Dendritic cell treated with granulocyte-macrophage colony-stimulating factor and Interleukin-4, amounts not matched to agents 40 ng/mL and 50 ng/mL, for 4 days (primary cell): Measurements from ENCODE around the gene DCC.

Experiments used
- H3K27ac Mint-ChIP-seq: one replicate; pipeline ENCODE4 v1.8.0; 2022; ENCODE audit warnings: mild to moderate bottlenecking, mixed read lengths
- H3K27me3 Mint-ChIP-seq: one replicate; pipeline ENCODE4 v1.8.0; 2022; ENCODE audit warnings: mild to moderate bottlenecking, mixed read lengths
- H3K36me3 Mint-ChIP-seq: one replicate; pipeline ENCODE4 v1.8.0; 2022; ENCODE audit warnings: low read depth, mixed read lengths
- H3K4me1 Mint-ChIP-seq: one replicate; pipeline ENCODE4 v1.8.0; 2022; ENCODE audit warnings: low read depth, mixed read lengths
- H3K4me3 Mint-ChIP-seq: one replicate; pipeline ENCODE4 v1.8.0; 2022; ENCODE audit warnings: mild to moderate bottlenecking, moderate library complexity, mixed read lengths
- H3K9me3 Mint-ChIP-seq: one replicate; pipeline ENCODE4 v1.8.0; 2022; ENCODE audit warnings: mixed read lengths
- intact Hi-C: fragments of 100-400 bp; cut with micrococcal nuclease; formaldehyde crosslinking; loops from one replicate; pipeline ENCODE4 v1.15.0; 2022

Gene DCC

DNA sequence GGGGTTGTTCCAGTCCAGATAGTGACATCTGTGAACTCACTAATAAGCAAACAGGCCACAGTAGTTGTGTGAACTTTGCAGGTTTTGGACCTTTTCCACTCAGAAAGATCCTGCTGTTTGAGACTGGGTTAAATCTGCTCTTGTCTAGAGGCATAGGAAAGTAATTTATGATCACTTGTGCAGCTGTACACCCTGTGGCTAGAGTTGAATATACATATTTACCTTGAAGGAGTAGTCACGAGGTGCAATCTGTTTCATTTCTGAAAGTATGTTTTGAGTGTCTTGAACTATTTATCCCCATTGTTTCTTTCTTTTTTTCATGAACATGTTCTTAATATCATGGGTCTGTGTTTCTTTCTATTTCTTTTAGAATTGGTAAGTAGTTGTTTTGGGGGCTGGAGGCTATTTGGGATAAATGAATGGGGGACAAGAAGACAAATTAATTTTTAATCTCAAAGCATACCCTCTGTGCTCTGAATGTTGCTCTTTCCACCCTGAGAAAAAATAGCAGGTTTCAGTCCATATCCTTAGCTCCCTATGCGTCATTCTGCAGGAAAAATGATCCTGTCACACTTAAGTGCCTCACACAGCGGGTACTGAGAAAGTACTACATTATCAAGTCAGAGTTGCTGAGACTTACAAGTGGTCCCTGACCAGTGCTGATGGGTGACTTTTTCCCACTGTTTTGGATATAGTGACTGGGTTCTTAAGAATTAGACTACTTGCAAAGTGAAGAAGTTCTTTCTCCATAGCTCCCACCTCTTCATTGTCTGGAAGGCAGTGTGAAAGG lies 28.2 kb downstream of the DCC start:
- Mint-ChIP-seq H3K27ac (no peak overlapping the region), H3K27me3 (no peaks in the 10 kb centered on the region), H3K36me3 (no peaks in the 10 kb centered on the region), H3K4me1 (no peaks in the 10 kb centered on the region), H3K4me3 (no peak overlapping the region), H3K9me3 (no peaks in the 10 kb centered on the region)
- intact Hi-C loops = no loop called here

DNA sequence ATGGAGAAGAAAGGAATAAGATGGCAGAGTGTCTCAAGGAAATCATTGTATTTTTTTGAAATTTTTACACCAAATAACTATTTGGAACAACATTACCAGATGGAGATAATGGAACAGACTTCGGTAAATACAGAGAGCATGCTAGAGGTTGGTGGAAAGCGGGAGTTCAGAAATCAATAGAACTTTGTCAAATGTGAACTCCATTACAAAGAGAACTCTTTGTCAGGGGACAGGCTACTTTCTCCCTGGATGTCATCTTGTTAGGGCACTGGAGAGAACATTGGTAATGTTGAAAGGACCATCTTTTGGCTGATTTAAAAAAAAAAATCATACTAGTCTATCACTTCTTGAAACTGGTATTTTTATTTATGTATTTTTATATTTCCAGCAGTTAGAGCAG lies 30.8 kb downstream of the DCC start:
- Mint-ChIP-seq H3K27me3 (no peaks in the 10 kb centered on the region), H3K4me3 (no peak overlapping the region), H3K9me3 (no peaks in the 10 kb centered on the region), H3K4me1 (no peaks in the 10 kb centered on the region), H3K27ac (no peak overlapping the region), H3K36me3 (no peaks in the 10 kb centered on the region)
- intact Hi-C loops = no loop called here

DNA sequence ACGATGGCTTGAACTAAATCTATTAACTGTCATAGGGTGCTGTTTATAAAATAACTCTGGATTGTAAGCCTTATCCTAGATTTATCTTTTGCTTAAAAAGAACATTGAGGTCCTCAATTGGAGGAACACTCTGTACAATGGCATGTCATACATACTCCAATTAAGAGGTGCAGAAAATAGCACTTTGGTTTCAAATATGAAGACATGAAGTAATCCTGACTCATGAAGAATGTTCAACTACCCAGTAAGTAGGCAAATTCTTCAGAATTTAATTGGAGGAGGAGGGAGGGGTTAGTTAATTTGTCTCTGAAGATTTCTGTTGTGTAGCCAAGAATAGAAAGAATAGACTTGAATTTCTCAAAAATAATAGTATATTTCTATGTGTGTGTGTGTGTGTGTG lies 36.1 kb downstream of the DCC start:
- intact Hi-C loops = no loop called here
- no peaks in the 10 kb centered on the region for H3K4me1 Mint-ChIP-seq
- no peak overlapping the region for H3K4me3 Mint-ChIP-seq
- no peaks in the 10 kb centered on the region for H3K36me3 Mint-ChIP-seq
- no peaks in the 10 kb centered on the region for H3K27me3 Mint-ChIP-seq
- H3K9me3 Mint-ChIP-seq = no peaks in the 10 kb centered on the region
- no peak overlapping the region for H3K27ac Mint-ChIP-seq

DNA sequence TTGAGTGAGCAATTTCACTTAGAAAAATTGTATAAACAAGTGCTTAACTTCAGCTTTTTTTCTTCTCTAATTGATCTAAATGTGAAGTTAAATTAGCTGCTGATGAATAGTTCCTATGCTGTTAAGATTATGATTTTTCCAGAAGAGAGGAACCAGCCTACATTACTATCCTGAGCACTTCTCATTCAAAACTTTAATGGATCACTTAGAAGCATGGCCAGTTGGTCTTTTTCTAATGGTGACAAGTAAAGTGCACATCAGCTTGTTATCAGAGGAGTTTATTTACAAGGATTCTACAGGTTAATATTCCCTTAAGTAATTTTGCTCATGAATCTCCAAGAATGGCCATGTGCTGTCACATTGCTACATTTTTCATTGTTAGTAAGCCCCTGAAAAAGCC lies 37.1 kb downstream of the DCC start:
- no peak overlapping the region for H3K4me3 Mint-ChIP-seq
- H3K36me3 Mint-ChIP-seq = no peaks in the 10 kb centered on the region
- no peaks in the 10 kb centered on the region for H3K4me1 Mint-ChIP-seq
- intact Hi-C loops = no loop called here
- H3K27me3 Mint-ChIP-seq = no peaks in the 10 kb centered on the region
- no peaks in the 10 kb centered on the region for H3K9me3 Mint-ChIP-seq
- H3K27ac Mint-ChIP-seq = no peak overlapping the region

DNA sequence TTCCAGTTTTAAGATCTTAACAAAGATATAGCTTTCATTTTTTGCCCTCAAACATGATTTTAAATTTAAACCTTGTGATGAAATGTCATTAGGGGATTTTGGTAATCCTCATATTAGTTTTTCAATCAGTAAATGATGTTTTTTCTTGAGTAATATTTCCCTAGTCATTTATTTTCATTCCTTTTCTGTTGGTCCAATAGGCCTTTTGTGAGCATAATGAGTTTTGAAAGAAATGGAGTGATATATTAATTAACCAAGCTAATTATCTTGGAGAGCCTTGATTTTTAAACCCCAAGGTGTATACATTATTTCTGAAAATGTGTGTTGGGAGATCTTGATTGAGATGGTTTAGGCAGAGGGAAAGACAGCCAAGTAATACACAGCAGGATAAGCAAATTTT lies 46.3 kb downstream of the DCC start:
- no peaks in the 10 kb centered on the region for H3K27me3 Mint-ChIP-seq
- no peak overlapping the region for H3K4me3 Mint-ChIP-seq
- H3K27ac Mint-ChIP-seq = no peak overlapping the region
- no peaks in the 10 kb centered on the region for H3K9me3 Mint-ChIP-seq
- no peaks in the 10 kb centered on the region for H3K36me3 Mint-ChIP-seq
- intact Hi-C loops = no loop called here
- H3K4me1 Mint-ChIP-seq = no peaks in the 10 kb centered on the region

DNA sequence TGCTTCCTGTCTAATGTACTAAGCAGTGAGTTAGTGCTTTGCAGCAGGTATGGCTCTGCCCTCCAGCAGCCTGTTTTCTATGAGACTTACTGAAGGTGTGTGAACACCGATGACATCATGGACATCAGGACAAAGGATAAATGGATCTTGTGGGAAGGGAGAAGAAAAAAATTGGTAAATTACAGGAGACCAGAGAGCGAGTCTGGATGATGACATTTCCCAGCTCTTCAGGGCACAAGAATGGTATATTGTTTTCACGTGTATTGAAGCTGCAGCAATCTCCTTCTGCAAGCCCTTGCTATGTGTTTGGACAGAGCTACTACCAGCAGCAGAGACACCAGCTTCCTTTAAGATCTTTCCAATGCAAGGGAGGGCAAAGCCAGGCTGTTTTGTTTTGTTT lies 47.2 kb downstream of the DCC start:
- Mint-ChIP-seq H3K4me3 (no peak overlapping the region), H3K36me3 (no peaks in the 10 kb centered on the region), H3K4me1 (no peaks in the 10 kb centered on the region), H3K27ac (no peak overlapping the region), H3K27me3 (no peaks in the 10 kb centered on the region), H3K9me3 (no peaks in the 10 kb centered on the region)
- intact Hi-C loops = no loop called here

DNA sequence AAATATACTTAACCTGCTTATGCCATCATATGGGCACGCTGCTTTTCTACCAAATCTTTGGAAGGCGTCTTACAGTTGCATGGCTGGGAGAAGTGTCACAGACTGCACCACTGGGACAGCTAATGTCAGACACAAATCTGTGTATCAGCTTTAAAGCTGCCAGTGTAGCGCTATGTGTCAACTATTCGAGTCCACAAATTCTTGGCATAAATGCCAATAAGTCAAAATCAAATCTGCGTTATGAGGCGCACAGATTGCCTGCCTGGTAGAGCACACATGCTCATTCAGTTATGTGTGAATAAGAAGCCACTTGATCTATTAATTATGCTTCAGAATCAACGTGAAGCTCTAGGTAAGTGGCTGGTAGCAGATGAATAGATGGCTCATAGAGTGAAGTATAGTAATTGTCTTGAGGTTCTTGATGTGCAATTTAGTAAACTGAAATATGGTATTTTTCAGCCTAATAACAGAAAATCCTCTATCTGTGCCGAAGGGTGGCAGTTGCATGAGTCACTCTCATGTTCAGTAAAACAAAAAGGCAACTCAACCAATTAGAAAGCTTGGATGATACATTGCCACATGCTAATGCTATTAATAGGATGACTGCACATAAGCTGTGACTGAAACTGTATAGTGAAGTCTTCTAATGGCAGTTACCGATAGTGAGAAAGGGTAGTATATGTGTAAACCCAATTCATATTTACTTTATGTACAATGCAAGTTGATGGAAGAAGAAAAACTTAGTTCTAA lies 52.0 kb downstream of the DCC start:
- no peaks in the 10 kb centered on the region for H3K36me3 Mint-ChIP-seq
- H3K27me3 Mint-ChIP-seq = no peaks in the 10 kb centered on the region
- no peak overlapping the region for H3K4me3 Mint-ChIP-seq
- intact Hi-C loops = no loop called here
- no peaks in the 10 kb centered on the region for H3K4me1 Mint-ChIP-seq
- H3K9me3 Mint-ChIP-seq = no peaks in the 10 kb centered on the region
- no peak overlapping the region for H3K27ac Mint-ChIP-seq

DNA sequence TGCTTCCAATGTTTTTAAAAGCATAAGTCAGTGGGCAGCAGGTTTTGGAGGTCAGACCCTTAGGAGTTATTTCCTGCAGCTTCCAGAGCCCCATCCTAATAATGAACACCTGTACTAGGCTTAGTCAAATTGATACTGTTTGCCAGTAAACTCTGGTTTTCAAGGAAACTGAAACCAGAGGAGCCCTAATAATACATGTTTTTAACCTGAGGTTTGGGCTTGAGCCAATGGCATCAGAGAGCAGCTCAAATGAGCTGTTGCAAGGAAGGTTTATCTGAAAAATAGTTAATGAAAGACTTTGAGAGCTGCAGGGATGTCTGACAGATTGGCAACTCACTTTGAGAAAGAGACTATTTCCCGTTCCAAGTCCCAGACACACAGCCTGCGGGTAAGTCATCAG lies 54.6 kb downstream of the DCC start:
- Mint-ChIP-seq H3K27ac (no peak overlapping the region), H3K4me1 (no peaks in the 10 kb centered on the region), H3K4me3 (no peak overlapping the region), H3K36me3 (no peaks in the 10 kb centered on the region), H3K27me3 (no peaks in the 10 kb centered on the region), H3K9me3 (no peaks in the 10 kb centered on the region)
- intact Hi-C loops = no loop called here

DNA sequence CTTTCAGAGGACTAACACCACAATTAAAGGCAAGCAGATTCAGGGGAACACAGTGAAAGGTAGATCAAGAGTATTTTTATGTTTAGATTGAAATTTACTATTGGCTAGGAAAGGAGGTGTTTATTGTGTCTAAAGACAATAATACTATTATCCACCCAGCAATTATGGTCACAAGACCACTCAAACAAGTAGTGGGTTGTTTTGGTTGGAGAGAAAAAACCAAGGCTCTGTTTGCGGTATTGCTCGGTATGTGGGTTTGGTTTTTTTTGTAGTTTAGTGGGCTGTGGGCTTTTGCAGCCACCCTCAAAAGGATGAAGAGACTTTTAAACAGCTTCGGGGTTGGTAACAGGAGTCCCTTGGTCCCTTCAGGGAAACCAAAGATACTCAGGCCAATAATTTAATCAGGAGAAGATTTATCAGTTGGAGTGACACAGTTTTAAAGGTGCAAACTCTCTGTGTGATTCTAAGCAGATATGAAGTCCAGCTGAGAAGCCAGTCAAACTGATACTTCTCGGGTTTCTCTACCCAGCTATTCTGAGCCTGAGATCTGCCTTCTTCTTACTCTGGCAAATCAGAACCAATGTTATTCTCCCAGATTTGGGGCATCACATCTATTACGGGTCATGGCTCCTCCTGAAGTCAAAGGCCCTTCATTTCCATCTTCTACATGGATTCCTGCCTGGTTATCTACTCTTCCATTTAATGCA lies 55.3 kb downstream of the DCC start:
- H3K9me3 Mint-ChIP-seq = no peaks in the 10 kb centered on the region
- no peaks in the 10 kb centered on the region for H3K27me3 Mint-ChIP-seq
- H3K4me3 Mint-ChIP-seq = no peak overlapping the region
- H3K36me3 Mint-ChIP-seq = no peaks in the 10 kb centered on the region
- intact Hi-C loops = no loop called here
- H3K4me1 Mint-ChIP-seq = no peaks in the 10 kb centered on the region
- no peak overlapping the region for H3K27ac Mint-ChIP-seq

DNA sequence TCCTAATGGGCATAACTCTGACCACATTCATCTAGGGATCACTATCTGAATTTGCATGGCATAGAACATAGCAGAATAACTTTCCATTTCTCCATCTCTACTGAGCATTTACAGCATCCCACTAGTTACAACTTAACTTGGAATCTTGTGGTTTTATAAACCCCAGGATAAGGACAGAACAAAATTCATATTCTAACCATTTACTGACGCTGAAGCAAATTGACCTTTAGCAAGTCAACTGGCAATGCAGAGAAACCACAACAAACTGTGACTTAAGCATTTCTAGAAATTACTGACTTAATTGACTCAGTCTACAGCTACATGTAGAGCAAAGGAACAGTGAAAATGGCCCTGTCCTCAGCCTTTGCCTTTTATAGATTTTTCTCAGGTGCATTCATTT lies 61.2 kb downstream of the DCC start:
- Mint-ChIP-seq H3K27me3 (no peaks in the 10 kb centered on the region), H3K9me3 (no peaks in the 10 kb centered on the region), H3K36me3 (no peaks in the 10 kb centered on the region), H3K4me1 (no peaks in the 10 kb centered on the region), H3K27ac (no peak overlapping the region), H3K4me3 (no peak overlapping the region)
- intact Hi-C loops = no loop called here

DNA sequence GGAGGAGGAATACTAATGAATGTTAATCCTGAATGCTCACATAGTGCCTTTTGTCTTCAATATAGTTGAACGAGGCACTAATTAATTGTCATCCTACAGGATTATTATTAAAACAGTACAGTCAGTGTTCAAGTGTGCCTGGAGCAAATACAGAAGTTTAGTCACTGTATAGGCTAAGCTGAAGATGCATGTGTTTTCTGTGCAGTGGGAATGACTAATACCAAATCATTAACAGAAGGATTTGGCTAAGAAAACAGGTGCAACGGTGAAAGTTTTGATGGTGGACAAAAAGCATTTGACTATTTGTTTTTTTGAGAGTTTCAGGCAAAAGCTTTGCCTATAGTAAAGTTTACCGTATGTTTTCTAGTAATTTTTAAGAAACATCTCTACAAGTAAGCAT lies 62.8 kb downstream of the DCC start:
- Mint-ChIP-seq H3K4me3 (no peak overlapping the region), H3K36me3 (no peaks in the 10 kb centered on the region), H3K27me3 (no peaks in the 10 kb centered on the region), H3K27ac (no peak overlapping the region), H3K4me1 (no peaks in the 10 kb centered on the region), H3K9me3 (no peaks in the 10 kb centered on the region)
- intact Hi-C loops = no loop called here

DNA sequence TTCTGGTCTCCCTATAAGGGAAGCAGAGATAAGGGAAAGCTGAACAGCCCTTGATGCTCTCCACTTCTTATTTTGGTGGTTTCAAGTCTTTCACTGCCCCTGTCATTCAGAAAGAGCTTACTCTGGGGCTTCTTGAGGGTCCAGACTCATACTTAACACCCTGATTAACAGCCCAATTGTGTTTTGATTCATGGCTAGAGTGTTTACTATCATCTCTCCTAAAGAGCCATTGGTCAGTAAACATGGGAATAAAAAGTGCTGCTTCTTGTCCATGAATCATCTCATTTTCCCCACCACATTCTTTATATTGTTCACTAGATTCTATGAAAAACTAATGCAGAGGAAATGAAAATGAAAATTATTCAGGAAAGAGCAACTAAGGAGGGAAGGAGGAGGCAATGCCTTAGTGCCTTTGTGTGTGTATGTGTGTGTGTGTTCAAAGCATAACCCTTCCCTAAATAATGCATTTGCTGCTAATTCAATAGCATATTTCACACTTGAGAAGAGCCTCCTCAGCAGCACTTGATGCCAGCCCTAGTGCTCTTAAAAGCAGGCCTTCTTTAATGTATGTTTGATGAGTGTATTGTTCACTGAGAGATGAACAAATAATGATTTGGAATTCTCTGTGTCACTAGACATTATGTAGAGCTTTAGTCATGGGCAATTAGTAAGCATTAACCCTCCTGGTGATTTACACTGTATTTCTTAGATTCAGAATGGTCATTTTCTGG lies 63.5 kb downstream of the DCC start:
- intact Hi-C loops = no loop called here
- no peaks in the 10 kb centered on the region for H3K36me3 Mint-ChIP-seq

DNA sequence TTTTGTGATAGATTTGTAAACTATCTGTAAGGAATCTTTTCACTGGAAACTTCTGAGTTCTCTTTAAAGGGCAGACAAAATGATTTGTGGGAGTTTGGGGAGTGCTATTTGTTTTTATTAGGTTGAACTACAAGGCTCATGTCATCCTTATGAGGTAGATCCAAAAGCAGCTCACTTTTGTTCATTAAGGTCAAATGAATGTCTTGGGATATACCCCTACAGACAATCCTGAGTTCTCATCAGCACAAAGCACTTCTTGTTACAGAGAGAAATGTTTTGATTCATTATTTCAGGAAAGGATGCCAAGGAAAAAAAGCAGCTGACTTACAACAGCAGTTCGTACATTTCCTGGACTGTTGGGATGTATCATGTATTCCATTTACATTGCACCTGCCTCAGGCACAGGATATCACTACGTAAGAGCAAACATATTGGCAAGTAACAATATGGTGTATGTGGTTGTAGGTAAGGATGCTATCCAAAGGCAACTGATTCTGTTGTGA lies 68.9 kb downstream of the DCC start:
- Mint-ChIP-seq H3K36me3 (no peaks in the 10 kb centered on the region), H3K27ac (no peak overlapping the region), H3K4me3 (no peak overlapping the region), H3K9me3 (no peaks in the 10 kb centered on the region), H3K4me1 (no peaks in the 10 kb centered on the region), H3K27me3 (no peaks in the 10 kb centered on the region)
- intact Hi-C loops = no loop called here

More for the DNA sequence above, 63.5 kb downstream of the DCC start:
- H3K9me3 Mint-ChIP-seq = no peaks in the 10 kb centered on the region
- H3K4me1 Mint-ChIP-seq = no peaks in the 10 kb centered on the region
- H3K27me3 Mint-ChIP-seq = no peaks in the 10 kb centered on the region
- H3K4me3 Mint-ChIP-seq = no peak overlapping the region
- H3K27ac Mint-ChIP-seq = no peak overlapping the region

DNA sequence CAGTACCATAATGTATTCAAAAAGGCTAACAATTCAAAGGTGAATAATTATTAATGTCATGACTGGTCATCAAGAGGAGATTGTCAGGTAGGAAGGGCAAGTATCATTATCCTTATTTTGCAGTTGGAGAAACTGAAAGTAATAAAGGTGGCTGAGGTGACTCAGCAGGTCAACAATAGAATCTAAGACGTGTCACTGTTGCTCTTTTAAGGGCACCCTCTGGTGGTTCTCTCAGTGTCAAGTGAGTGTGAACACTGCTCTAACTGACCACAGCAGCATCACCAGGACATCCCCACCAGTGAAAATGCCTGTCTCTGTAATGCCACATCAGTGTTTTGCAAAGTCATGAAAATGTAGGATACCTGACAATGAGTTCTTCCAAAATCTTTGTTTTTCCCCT lies 69.7 kb downstream of the DCC start:
- Mint-ChIP-seq H3K9me3 (no peaks in the 10 kb centered on the region), H3K4me3 (no peak overlapping the region), H3K4me1 (no peaks in the 10 kb centered on the region), H3K36me3 (no peaks in the 10 kb centered on the region), H3K27me3 (no peaks in the 10 kb centered on the region), H3K27ac (no peak overlapping the region)
- intact Hi-C loops = no loop called here
